CD4-positive, alpha-beta T cell treated with Interferon alpha-2 for 1 hour (primary cell): ENCODE measurements around the gene CYP2U1.
"Not testable (repeated sequence)": the region's sequence is repeated elsewhere in the genome, so short reads cannot be mapped to it uniquely, and the experiment has no call there.

Source experiments
- DNase-seq, 2 donors: peaks; one replicate each; pipeline ENCODE4 v3.0.0-alpha.2; 2020 to 2022

The CYP2U1 gene

DNA sequence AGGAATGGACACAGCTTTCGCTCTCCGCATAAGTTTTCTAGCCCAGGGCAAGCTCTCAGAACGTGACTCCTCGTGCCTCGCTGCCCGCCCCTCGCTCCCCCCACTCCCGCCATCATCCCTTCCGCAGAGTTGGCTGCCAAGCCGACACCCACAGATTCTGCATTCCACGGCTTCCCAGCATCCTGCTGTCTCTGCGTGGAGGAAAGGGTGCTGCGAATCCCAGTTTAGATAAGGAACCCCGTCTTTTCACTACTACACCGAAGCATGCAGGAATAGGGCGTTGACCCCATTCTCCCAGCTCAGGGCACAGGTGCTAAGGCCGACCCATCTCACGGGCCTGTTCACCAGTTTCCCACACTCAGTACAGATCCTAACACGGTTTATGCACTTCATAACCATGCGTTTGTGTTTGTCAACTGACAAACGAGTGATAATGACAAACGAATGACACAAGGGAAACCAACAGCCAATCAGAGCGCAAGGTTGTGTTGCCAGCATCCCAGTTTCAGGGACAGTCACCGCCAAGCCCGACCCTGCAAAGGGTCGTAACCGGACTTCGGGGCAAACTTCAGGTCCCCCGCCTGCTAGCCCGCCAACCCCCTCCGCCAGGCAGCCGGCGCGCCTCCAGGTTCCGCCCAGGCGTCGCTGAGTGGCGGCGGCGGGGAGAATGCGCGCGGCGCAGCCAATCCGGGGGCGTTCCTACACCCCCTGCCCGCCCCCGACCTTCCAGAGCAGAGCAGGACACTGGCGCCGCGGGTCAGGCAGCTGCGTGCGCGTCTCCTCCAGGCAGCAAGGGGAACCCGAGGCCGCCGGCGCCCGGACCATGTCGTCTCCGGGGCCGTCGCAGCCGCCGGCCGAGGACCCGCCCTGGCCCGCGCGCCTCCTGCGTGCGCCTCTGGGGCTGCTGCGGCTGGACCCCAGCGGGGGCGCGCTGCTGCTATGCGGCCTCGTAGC lies at the start of gene CYP2U1:
CYP2U1 (plus strand) TSS at position 729 of the 954 bp plus-strand sequence; CDS start at position 824, 95 bp downstream.
- peak; percentile 80 to 86 for DNase-seq

GRCh38 chr4:107885865-107886264 lies 45.5 kb upstream of the CYP2U1 start:
- no peak for DNase-seq

GRCh38 chr4:107888237-107888636 lies 43.1 kb upstream of the CYP2U1 start:
- no peak for DNase-seq

- DNase-seq, result no peak
Measured at GRCh38 chr4:107890779-107891178, 40.6 kb upstream of the CYP2U1 start.

- no peak for DNase-seq
Measured at GRCh38 chr4:107891299-107891698, 40.0 kb upstream of the CYP2U1 start.

GRCh38 chr4:107893171-107894137 lies 37.9 kb upstream of the CYP2U1 start:
- no peak for DNase-seq

DNA sequence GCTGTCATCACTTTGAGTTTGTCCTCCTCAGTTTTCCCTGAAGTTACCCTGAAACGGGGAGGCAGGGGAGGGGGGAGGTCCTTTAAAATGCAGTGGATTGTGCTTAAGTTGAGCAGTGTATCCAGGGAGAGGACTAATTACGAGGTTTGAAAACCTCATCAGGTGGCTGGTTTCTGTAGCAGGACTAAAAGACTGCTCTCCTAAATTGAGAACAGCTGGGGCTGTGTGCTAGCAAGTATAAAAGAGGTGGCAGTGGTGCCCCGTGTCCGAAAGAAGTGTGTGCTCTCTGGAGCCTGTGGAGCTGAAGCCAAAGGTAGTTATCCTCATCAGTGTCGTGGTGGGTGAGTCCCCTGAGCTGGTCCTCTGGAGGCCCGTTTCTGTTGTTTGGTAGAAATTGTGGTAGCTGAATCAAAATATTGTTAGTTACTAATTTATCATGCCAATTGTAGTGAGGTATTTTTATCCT lies 37.2 kb upstream of the CYP2U1 start:
- no peak for DNase-seq

DNA sequence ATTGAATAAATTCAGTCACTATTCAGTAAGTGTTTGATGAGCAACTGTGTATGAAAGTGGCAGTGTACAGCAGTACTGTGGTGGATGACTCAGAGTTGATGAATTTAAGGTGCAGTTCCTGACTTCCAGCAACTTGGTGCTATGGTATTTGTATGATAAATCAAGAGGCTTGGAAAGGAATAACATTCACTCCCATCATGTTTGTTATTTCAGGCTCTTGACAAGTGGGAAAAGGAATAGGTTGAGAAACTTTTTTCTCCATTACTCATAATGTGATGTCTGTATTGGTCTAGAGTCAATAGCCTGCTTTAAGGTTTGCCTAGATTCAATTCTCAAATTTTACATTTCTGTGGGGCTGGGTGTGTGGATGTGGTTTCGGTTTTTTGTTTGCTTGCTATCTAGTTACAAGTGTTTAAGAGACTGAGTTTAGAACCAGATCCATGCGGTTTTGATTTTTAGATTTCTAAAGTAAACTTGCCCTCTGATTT lies 35.1 kb upstream of the CYP2U1 start:
- DNase-seq, result no peak

DNA sequence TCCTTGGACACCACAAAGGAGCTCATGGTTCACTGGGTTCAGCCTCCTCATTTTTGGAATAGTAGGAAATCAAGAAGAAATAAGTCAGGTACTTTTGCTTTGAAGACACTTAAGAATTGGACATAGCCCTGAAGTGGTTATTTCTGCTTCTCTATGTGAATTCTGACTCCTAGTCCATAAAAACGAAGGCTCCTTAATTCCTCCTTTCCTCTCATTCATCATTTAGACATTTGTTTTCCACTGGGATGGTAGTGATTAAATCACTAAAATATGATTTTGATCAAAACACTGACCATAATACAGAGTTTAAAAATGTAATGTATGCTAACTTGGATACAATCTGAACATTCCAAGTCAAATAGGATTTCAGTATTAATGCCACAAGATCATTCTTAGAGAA lies 34.7 kb upstream of the CYP2U1 start:
- DNase-seq, result no peak

- no peak for DNase-seq
Measured at GRCh38 chr4:107897823-107898222, 33.5 kb upstream of the CYP2U1 start.

GRCh38 chr4:107900067-107900466 lies 31.3 kb upstream of the CYP2U1 start:
- no peak for DNase-seq

DNA sequence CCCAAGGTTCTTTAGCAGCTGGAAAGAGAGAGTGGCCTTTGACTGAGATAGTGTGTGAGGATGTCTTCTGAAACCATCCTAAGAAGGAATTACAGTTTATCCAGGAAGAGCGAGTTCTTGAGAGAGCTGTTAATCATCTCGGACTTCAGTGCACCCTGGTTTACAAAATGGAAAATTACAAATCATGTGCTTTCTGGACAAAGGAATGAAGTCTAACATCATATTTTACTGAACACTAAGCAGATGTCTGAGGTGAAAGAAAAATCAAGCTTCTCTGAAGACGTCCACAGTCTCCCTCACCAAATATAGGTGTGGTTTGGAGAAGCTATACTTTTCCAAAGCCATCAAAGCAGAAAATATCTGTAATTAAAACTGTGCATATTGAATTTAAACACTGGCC lies 30.8 kb upstream of the CYP2U1 start:
- no peak for DNase-seq

GRCh38 chr4:107901213-107901934 lies 30.0 kb upstream of the CYP2U1 start:
- no peak for DNase-seq

DNA sequence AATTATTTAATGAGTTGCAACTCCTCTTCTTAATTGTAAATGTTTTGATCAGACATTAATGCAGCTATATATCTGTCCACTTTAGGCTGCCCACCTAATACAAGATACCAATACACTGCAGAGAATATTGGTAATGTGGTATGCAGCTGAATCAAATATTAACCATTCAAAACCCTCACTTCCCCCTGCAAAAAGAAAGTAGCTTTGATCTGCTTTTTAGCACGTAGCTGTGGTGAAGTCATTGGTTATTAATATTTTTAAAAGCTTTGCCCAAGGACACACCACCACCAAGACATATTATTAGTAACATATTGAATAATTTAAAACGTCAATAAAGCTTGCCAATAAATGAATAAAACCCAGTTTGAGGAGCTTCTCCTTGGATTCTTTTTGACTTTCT lies 28.6 kb upstream of the CYP2U1 start:
- DNase-seq, result no peak

DNA sequence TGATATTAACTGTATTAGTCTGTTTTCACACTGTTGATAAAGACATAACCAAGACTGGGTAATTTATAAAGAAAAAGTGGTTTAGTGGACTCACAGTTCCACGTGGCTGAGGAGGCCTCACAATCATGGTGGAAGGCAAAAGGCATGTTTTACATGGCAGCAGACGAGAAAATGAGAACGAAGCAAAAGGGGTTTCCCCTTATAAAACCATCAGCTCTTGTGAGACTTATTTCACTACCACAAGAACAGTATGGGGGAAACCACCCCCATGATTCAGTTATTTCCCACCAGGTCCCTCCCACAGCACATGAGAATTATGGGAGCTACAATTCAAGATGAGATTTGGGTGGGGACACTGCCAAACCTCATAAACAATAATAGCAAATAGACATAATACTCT lies 26.3 kb upstream of the CYP2U1 start:
- not testable (repeated sequence) for DNase-seq

DNA sequence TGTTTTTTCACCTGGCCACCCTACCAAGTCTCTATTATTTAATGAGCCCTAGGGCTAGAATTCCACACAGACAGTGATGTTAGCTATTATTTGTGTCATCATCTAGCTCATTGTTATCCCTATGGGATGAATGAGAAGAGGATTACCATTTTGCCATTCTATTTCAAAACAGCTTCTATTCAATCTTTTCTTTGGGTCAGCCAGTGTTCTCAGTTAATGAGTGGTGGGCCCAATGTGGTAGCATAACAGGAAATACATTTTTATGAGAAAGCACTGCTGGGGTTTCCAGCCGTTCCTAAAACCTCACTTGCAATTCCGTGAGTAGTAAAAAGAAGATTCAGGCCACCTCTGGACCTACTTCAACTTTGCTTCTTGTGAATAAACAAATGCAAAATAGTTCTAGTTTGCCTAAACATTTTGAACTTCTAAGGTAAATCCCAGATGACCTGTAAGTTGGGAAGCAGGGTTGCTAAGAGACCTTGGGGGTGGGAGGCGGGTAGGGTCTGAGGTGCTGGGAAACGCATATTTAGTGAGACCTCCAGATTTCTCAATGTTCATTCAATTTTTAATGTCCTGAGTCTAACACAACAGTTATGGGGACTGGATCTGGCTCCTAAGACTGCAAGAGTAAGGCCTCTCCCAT lies 24.8 kb upstream of the CYP2U1 start:
- no peak for DNase-seq

DNA sequence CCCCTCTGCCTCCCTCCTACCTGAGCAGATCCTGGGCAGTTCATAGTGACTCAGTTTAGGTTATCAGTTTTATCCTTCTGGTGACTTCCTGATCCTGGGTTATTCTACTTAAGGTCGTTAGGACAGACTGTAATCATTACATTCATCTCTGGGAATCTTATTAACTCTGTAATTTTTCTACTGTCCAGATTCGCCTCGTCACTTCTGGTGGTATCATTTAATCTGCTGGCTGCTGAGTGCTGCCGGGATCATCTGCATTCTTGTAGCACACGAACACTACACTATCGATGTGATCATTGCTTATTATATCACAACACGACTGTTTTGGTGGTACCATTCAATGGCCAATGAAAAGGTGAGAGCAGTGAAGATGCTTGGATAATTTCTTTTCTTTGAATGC lies 23.0 kb upstream of the CYP2U1 start:
- no peak for DNase-seq

GRCh38 chr4:107913283-107913899 lies 18.0 kb upstream of the CYP2U1 start:
- peak; percentile 18 to 73 for DNase-seq

- DNase-seq, result no peak
Measured at GRCh38 chr4:107915220-107915619, 16.1 kb upstream of the CYP2U1 start.

DNA sequence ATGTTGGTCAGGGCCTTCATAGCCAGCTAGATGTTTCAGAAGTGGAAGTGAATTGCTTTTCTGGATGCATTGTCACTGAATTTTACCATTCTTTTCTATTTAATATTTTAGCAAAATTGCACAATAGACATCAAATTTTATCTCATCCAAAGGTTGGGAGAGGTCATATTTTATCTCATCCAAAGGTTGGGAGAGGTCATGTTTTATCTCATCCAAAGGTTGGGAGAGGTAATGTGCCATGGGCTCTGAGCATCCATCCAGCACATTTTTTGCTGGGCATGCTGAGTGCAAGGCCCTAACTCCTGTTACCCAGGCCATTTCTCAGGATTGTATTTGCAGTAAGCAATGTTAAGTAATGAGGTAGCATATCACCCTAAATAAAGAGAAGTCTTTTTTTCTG lies 14.7 kb upstream of the CYP2U1 start:
- no peak for DNase-seq

DNA sequence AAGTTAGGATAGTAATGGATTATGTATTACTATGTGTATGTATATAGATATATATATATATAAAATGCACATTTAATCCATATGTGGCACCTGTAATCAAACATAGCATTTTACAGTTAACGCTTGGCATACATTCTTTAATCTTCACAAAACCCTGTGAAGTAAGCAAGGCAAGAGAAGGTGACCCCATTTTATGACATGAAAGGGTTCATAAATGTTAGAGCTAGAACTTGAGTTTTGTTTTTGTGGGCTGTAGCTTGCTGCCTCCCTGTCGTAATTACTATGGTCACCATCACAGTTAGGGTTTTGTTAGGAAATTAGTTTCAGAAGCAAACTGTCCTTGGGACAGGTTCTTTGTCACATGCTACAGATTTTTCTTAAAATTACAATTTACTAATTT lies 13.8 kb upstream of the CYP2U1 start:
- DNase-seq, result no peak
